HUES64 (cell line): ENCODE results near the gene SCAF11.

Source experiments
- H3K27ac ChIP-seq: 2 replicates; pipeline ENCODE4 v1.7.0; 2013; ENCODE audit warnings: low read depth, low read length, inconsistent platforms
- H3K27me3 ChIP-seq: 2 replicates; pipeline ENCODE4 v1.6.1; 2013; ENCODE audit warnings: mild to moderate bottlenecking, low read length; ENCODE audit not compliant: insufficient read depth
- H3K36me3 ChIP-seq: 2 replicates; pipeline ENCODE4 v1.6.1; 2013; ENCODE audit warnings: mild to moderate bottlenecking, low read length; ENCODE audit not compliant: insufficient read depth
- H3K4me1 ChIP-seq: 2 replicates; pipeline ENCODE4 v1.6.1; 2013; ENCODE audit warnings: mild to moderate bottlenecking, low read length, moderate library complexity; ENCODE audit not compliant: insufficient read depth
- H3K4me3 ChIP-seq: 2 replicates; pipeline ENCODE4 v1.5.1; 2013; ENCODE audit warnings: mild to moderate bottlenecking, low read length, moderate library complexity
- H3K9ac ChIP-seq: 2 replicates; pipeline ENCODE4 v1.6.1; 2013; ENCODE audit warnings: mild to moderate bottlenecking, low read depth, low read length
- H3K9me3 ChIP-seq: 2 replicates; pipeline ENCODE4 v1.6.1; 2013; ENCODE audit warnings: low read depth, low read length; ENCODE audit not compliant: insufficient read depth
- WGBS: fragments of 150-250, 120-280 bp; methylation state at CpG from one replicate; pipeline ENCODE4 v1.1.7; 2013; ENCODE audit warnings: missing lambda C conversion rate; 5-methylcytosine and 5-hydroxymethylcytosine counted together

Gene SCAF11

DNA sequence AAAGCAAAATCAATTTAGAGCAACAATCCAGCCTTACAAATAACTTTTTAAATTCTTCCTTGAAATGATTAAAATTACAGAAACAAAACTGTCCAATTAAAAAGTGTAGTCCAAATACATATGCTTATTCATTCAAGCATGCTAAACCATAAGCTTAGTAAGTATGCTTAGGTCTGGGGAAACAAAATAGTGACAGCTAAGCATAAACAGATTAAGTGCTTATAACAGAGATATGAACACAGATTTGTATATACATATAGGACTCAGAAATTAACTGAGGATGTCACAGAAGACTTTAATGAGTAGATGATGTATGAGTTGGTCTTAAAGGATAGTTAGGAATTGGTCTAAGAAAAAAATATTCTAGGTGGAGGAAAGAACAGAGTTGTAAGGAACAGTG lies 41.8 kb downstream of the SCAF11 start:
- Histone ChIP-seq H3K36me3 (peaks cover 53% of the 10 kb centered on the region), H3K27ac (no peak overlapping the region), H3K4me3 (no peak overlapping the region)

DNA sequence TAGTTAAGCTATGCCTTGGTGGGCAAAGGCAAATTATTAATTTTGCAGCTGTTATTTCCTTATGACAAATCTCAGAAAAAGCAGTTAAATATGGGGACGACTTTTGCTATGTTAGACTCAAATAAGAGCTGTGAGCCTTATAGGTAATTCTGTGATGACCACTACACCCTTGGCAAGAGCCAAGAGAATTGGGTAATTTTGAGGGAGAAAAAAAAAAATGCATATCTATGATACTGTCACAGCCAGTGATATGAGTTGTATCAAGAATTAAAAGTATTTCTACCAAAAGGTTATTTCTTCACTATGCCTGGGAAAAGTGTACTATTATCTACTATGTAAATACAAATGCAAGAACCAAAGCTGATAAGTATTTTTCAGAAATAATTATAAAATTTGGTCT lies 43.9 kb downstream of the SCAF11 start:
- Histone ChIP-seq H3K27me3 (no peaks in the 10 kb centered on the region), H3K9ac (no peak overlapping the region), H3K4me1 (no peaks in the 10 kb centered on the region), H3K36me3 (peaks cover 69% of the 10 kb centered on the region), H3K4me3 (no peak overlapping the region), H3K27ac (no peak overlapping the region), H3K9me3 (no peaks in the 10 kb centered on the region)
- WGBS = 91% methylated on average over 1 of the region's 1 CpG

More for the DNA sequence above, 41.8 kb downstream of the SCAF11 start:
- Histone ChIP-seq H3K27me3 (no peaks in the 10 kb centered on the region), H3K9me3 (no peaks in the 10 kb centered on the region), H3K9ac (no peak overlapping the region), H3K4me1 (no peaks in the 10 kb centered on the region)

DNA sequence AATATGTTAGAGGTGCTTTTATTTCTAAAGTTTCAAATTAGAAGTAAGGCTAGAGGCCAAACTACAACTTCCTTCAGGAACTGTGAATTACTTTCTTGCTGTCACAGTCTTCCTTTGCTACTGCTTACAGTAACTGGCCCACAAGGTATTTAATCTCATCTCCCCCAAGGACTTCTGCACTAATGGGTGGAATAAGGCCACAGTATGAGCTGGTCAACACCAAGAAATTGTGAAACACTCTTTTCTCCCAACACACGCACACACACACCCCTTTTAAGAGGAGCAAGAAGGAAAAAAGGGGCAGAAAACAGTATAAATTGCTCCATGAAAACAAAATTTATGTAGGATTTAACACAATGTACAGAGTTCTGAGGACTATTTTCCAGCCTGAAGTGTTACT lies 45.6 kb downstream of the SCAF11 start:
- H3K4me1 ChIP-seq = no peaks in the 10 kb centered on the region
- WGBS = no CpG with 5 or more reads among the region's 1 CpG
- H3K4me3 ChIP-seq = no peak overlapping the region
- no peak overlapping the region for H3K27ac ChIP-seq
- no peak overlapping the region for H3K9ac ChIP-seq
- peaks cover 79% of the 10 kb centered on the region for H3K36me3 ChIP-seq
- no peaks in the 10 kb centered on the region for H3K27me3 ChIP-seq
- H3K9me3 ChIP-seq = no peaks in the 10 kb centered on the region

DNA sequence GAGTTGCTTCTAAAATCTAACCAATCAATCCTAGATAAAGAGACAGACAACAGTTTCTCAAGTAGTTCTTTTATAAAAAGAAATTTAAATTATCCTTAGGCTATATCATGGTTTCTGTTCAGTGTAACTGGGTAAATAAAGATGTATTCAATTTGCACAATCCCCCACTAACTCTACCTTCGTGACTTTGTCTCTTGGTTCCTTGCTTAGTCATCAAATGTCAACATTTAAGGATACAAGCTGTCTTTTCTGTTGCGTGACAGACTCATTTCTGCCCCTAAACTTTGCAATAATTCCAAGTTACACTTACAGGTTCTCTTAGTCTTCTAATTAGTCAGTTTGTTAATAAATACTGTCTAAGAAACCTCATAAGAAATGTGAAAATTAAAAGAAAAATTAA lies 50.6 kb downstream of the SCAF11 start:
- Histone ChIP-seq H3K4me3 (no peak overlapping the region), H3K9me3 (no peaks in the 10 kb centered on the region), H3K27me3 (no peaks in the 10 kb centered on the region), H3K36me3 (peaks cover 35% of the 10 kb centered on the region), H3K27ac (no peak overlapping the region), H3K9ac (no peak overlapping the region), H3K4me1 (no peaks in the 10 kb centered on the region)
- 91% methylated on average over 2 of the region's 2 CpGs for WGBS

DNA sequence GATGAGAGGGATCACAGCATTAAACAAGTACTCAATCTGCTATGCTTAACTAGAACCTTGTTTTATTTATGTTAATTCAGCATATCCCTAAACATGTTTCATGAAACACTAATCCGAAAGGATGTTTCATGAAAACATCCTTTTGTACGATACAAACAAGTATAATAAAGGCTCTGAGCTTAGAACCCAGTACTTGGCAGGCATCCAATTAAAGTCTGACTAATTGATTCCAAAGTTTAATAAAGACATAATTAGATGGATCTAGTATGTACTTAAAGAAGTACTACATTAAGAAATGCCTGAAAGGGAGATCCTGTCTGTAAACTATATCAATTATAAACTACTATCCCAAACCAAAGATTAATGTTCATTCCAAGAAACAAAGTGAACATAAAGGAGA lies 51.8 kb downstream of the SCAF11 start:
- Histone ChIP-seq H3K4me1 (no peaks in the 10 kb centered on the region), H3K4me3 (no peak overlapping the region), H3K9me3 (no peaks in the 10 kb centered on the region), H3K9ac (no peak overlapping the region), H3K27me3 (no peaks in the 10 kb centered on the region), H3K36me3 (peaks cover 37% of the 10 kb centered on the region), H3K27ac (no peak overlapping the region)
- 98% methylated on average over 2 of the region's 2 CpGs for WGBS

DNA sequence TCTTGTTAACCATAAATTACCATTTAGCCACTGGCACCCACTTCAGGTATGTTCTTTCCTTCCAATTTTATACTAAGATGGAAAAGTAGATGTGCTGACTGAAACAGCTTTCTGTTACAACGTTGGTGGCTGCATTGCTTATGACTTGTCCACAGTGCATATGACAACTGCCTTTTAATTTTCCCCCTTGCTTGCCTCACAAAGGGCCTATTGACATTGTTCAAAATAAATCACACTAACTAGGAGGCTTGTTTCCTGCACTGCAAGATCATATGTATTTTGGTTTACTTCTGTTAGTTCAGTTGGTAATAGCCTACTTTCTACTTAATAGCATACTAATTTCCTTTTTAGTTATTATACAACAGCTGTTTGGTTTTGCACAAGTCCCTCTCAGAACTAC lies 55.4 kb downstream of the SCAF11 start:
- peaks cover 44% of the 10 kb centered on the region for H3K36me3 ChIP-seq
- no peak overlapping the region for H3K4me3 ChIP-seq
- H3K9me3 ChIP-seq = no peaks in the 10 kb centered on the region
- H3K27ac ChIP-seq = no peak overlapping the region
- no peaks in the 10 kb centered on the region for H3K4me1 ChIP-seq
- H3K9ac ChIP-seq = no peak overlapping the region
- H3K27me3 ChIP-seq = no peaks in the 10 kb centered on the region
- 81% methylated on average over 1 of the region's 1 CpG for WGBS

DNA sequence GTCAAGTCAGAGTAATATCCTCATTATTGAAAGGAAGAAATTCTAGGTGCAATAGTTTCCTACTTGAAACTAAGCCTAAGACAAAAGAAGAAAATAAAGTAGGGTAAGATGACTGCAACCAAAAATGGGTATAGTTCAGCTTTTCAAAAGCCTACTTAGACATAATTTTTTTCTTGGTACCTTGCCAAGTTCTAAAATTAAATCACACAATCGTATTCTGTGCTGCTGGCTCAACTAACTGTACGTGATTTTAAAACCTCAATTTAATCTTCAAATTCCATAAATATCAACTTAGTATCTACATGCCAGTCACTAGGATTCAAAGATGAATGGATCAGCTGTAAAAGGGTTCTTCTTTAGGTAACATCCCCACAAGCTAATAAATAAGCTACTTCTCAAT lies 56.9 kb downstream of the SCAF11 start:
- WGBS = 93% methylated on average over 2 of the region's 2 CpGs
- no peaks in the 10 kb centered on the region for H3K27me3 ChIP-seq
- no peak overlapping the region for H3K27ac ChIP-seq
- peaks cover 58% of the 10 kb centered on the region for H3K36me3 ChIP-seq
- H3K4me3 ChIP-seq = no peak overlapping the region
- H3K4me1 ChIP-seq = no peaks in the 10 kb centered on the region
- H3K9me3 ChIP-seq = no peaks in the 10 kb centered on the region
- H3K9ac ChIP-seq = no peak overlapping the region

DNA sequence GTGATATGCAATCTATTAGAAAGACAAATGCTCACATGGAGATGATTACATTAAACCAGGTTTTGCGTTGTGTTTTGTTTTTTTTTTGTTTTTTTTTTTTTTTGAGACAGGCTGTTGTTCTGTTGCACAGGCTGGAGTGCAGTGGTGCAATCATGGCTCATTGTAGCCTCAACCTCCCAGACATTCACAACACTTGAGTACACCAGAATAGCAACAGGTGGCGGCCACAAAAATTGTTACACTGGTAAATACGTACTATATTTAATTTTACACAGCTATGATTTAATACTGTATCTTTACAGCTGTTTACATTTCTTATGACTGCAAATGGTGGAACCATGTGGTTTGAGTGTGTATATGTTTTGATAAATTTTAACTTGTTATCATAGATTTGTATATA lies 60.0 kb downstream of the SCAF11 start:
- H3K9ac ChIP-seq = no peak overlapping the region
- H3K36me3 ChIP-seq = peaks cover 89% of the 10 kb centered on the region
- WGBS = 100% methylated on average over 1 of the region's 3 CpGs
- H3K4me1 ChIP-seq = no peaks in the 10 kb centered on the region
- H3K27me3 ChIP-seq = no peaks in the 10 kb centered on the region
- H3K27ac ChIP-seq = no peak overlapping the region
- no peak overlapping the region for H3K4me3 ChIP-seq
- no peaks in the 10 kb centered on the region for H3K9me3 ChIP-seq

DNA sequence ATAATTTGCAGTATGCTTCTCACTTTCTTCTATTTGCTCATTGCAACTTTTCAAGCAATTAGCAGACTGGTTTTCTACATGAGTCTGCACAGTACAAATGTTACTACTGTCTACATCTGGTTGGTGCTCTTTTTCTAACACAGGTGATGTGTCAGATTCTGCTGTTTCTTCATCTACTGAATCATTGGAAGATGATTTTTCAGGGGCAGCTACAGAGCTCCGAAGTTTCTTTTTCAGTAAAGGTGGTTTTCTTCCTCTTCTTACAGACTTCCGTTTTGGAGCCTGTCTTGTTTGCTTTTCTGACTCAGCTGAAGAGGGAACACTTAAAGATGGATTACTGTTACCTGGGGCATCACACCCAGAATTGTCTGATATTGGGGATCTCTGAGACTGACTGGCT lies 62.1 kb downstream of the SCAF11 start:
- no peak overlapping the region for H3K9ac ChIP-seq
- H3K9me3 ChIP-seq = no peaks in the 10 kb centered on the region
- H3K27me3 ChIP-seq = no peaks in the 10 kb centered on the region
- WGBS = 85% methylated on average over 2 of the region's 2 CpGs
- no peak overlapping the region for H3K27ac ChIP-seq
- H3K4me3 ChIP-seq = no peak overlapping the region
- H3K4me1 ChIP-seq = no peaks in the 10 kb centered on the region
- peaks cover 96% of the 10 kb centered on the region for H3K36me3 ChIP-seq

DNA sequence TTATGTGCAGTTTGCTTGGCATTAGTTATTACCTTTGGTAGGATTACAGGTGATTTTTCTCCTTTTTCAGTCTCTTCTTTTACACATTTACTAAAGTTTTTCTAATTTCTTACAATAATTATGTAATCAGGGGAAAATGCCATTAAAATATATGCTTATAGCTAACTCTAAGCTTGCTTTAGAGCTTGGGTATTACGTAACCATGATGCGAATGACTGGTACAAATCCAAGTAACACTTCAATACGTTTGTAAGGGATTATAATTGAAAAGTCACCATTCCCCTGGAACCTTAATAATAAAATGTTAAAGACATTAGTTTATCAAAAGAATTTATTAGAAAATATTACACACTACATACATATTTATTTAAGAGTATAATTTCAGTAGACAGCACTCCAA lies 71.6 kb downstream of the SCAF11 start:
- WGBS = no CpG with 5 or more reads among the region's 3 CpGs
- H3K9ac ChIP-seq = no peak overlapping the region

DNA sequence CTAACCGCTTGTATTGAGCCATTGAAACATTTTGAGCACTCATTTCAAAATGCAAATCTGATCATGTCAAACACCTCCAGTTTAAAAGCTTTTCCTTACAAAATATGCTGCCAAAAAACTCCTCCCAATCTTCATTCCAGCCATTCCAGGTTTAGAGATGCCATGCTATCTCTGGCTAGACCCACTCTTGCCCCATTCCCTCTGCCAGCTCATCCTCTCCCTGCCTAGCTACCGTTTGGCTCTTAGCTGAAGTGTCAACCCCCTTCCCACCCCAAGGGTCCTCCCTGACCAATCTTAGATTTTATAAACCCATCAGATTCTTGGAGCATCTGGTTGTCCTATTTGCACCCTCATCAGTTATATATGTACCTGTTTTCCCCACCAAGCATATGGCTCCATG lies 75.0 kb downstream of the SCAF11 start:
- H3K36me3 ChIP-seq = peaks cover 19% of the 10 kb centered on the region
- no peaks in the 10 kb centered on the region for H3K4me1 ChIP-seq
- no peak overlapping the region for H3K4me3 ChIP-seq
- H3K27ac ChIP-seq = no peak overlapping the region
- H3K27me3 ChIP-seq = no peaks in the 10 kb centered on the region
- no peaks in the 10 kb centered on the region for H3K9me3 ChIP-seq
- WGBS = 85% methylated on average over 2 of the region's 2 CpGs
- H3K9ac ChIP-seq = no peak overlapping the region

More for the DNA sequence above, 71.6 kb downstream of the SCAF11 start:
- Histone ChIP-seq H3K4me1 (no peaks in the 10 kb centered on the region), H3K27me3 (no peaks in the 10 kb centered on the region), H3K9me3 (no peaks in the 10 kb centered on the region), H3K4me3 (no peak overlapping the region), H3K36me3 (peaks cover 42% of the 10 kb centered on the region), H3K27ac (no peak overlapping the region)

DNA sequence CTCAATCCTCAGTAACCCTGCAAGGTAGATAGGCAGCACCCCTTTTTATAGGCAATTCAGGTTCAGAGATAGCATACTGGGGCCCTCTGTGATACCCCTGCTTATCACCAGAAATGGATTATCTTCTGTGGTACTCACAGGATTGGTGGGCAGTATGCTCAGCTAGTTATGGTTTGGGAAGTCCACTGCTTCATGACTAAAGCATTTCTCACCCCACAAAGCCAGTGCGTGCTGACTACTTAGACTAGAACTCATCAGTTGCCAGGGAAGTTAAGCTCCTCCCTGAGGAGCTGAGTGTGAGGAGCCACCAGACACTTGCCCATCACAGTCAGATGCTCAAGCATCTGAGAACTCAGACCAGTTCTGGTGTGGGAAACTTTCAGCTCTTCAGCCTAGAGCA lies 76.3 kb downstream of the SCAF11 start:
- no peaks in the 10 kb centered on the region for H3K27me3 ChIP-seq
- H3K4me1 ChIP-seq = no peaks in the 10 kb centered on the region
- no peak overlapping the region for H3K9ac ChIP-seq
- H3K9me3 ChIP-seq = no peaks in the 10 kb centered on the region
- H3K36me3 ChIP-seq = peaks cover 7% of the 10 kb centered on the region
- H3K4me3 ChIP-seq = no peak overlapping the region
- 61% methylated on average over 1 of the region's 1 CpG for WGBS
- no peak overlapping the region for H3K27ac ChIP-seq
